ENCODE results near the gene ZNF23. TPM values are rescaled to one million over a fixed set of nuclear protein-coding genes. Genes with fewer than 3 reads are reported as not detected.

ZNF23 gene
- total and polyA plus RNA-seq, 12 donors = 1.7 to 34.2 (median 7.5) TPM

DNA sequence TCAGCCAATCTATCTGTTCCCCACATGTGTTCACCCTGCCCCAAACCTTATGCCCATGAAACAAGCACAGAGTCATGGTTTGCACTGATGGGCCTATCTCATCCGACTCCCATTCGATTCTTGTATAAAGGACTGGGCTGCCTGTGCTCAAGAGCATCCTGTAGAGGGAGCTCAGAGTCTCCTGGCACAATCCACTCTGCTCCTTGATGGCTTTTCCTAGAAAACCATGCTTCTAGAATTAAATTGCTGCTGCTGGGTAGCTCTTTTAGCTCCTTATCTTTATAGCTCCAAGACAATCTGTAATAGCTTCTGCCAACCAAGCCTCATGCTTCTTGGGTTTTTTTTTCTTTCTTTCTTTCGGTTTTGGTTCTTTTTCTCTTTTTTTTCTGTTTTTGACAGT lies 17.4 kb upstream of the ZNF23 start:
- H3K4me1 ChIP-seq (replicated peaks in 1 of 2) = peaks cover 3 to 7% of the 10 kb centered on the region in 2 donors
- DNase-seq = peak in 5 of 7 donors; percentile 25 to 46 (median 30)
- H3K9me3 ChIP-seq (replicated peaks in 1 of 3) = no peaks in the 10 kb centered on the region
- no peaks in the 10 kb centered on the region for H3K27me3 ChIP-seq
- peaks cover 0 to 27% of the 10 kb centered on the region in 2 donors for H3K36me3 ChIP-seq (replicated peaks in 1 of 2)
- TF ChIP-seq POLR2A (IDR thresholded peaks at IDR 0.05) (no peak), CTCF (IDR thresholded peaks at IDR 0.05) (peak in 5 of 6 experiments; percentile 20 to 45 (median 32))
- 44 to 59% (median 53%) methylated on average over 3 of the region's 3 CpGs for WGBS, 4 donors
- H3K27ac ChIP-seq = no peak overlapping the region
- H3K4me3 ChIP-seq = no peak overlapping the region
- intact Hi-C loops (cut with DNase I) = no loop called here

GRCh38 chr16:71476457-71477124 lies 14.5 kb upstream of the ZNF23 start:
- Histone ChIP-seq H3K27ac (no peak overlapping the region), H3K9me3 (replicated peaks in 1 of 3) (no peaks in the 10 kb centered on the region), H3K4me1 (replicated peaks in 1 of 2) (no peaks in the 10 kb centered on the region), H3K27me3 (no peaks in the 10 kb centered on the region), H3K36me3 (replicated peaks in 1 of 2) (peaks cover 0 to 27% of the 10 kb centered on the region in 2 donors), H3K4me3 (no peak overlapping the region)
- DNase-seq = no peak
- no peak for TF ChIP-seq CTCF (IDR thresholded peaks at IDR 0.05)
- TF ChIP-seq POLR2A (IDR thresholded peaks at IDR 0.05) = no peak
- WGBS, 4 donors = 92 to 96% (median 95%) methylated on average over 4 of the region's 4 CpGs
- intact Hi-C loops (cut with DNase I) = no loop called here

GRCh38 chr16:71474864-71475263 lies 12.8 kb upstream of the ZNF23 start:
- H3K36me3 ChIP-seq (replicated peaks in 1 of 2) = peaks cover 0 to 27% of the 10 kb centered on the region in 2 donors
- no peaks in the 10 kb centered on the region for H3K4me1 ChIP-seq (replicated peaks in 1 of 2)
- H3K27ac ChIP-seq = no peak overlapping the region
- H3K9me3 ChIP-seq (replicated peaks in 1 of 3) = no peaks in the 10 kb centered on the region
- no peak overlapping the region for H3K4me3 ChIP-seq
- no peak for DNase-seq
- TF ChIP-seq CTCF (IDR thresholded peaks at IDR 0.05) (no peak), POLR2A (IDR thresholded peaks at IDR 0.05) (no peak)
- 74 to 81% (median 79%) methylated on average over 3 of the region's 3 CpGs for WGBS, 4 donors
- H3K27me3 ChIP-seq = no peaks in the 10 kb centered on the region
- intact Hi-C loops (cut with DNase I) = no loop called here

GRCh38 chr16:71473891-71474290 lies 11.8 kb upstream of the ZNF23 start:
- Histone ChIP-seq H3K9me3 (replicated peaks in 1 of 3) (no peaks in the 10 kb centered on the region), H3K4me1 (replicated peaks in 1 of 2) (no peaks in the 10 kb centered on the region), H3K27ac (no peak overlapping the region), H3K27me3 (no peaks in the 10 kb centered on the region), H3K36me3 (replicated peaks in 1 of 2) (peaks cover 0 to 27% of the 10 kb centered on the region in 2 donors), H3K4me3 (no peak overlapping the region)
- no peak for DNase-seq
- TF ChIP-seq CTCF (IDR thresholded peaks at IDR 0.05) = no peak
- no peak for TF ChIP-seq POLR2A (IDR thresholded peaks at IDR 0.05)
- intact Hi-C loops (cut with DNase I) = no loop called here
- 84 to 90% (median 89%) methylated on average over 5 of the region's 5 CpGs for WGBS, 4 donors

All from adrenal gland (tissue), 12 donors.